ENCODE data around the gene SMPD2. TPM values are rescaled to one million over a fixed set of nuclear protein-coding genes. Genes with fewer than 3 reads are reported as not detected.

Gene SMPD2
- polyA plus RNA-seq, 1 experiment, result 4.5 TPM

GRCh38 chr6:109436041-109436440 lies 4.5 kb upstream of the SMPD2 start:
- CTCF ChIA-PET, result no interaction called here
- TF ChIP-seq, protein P1, sequence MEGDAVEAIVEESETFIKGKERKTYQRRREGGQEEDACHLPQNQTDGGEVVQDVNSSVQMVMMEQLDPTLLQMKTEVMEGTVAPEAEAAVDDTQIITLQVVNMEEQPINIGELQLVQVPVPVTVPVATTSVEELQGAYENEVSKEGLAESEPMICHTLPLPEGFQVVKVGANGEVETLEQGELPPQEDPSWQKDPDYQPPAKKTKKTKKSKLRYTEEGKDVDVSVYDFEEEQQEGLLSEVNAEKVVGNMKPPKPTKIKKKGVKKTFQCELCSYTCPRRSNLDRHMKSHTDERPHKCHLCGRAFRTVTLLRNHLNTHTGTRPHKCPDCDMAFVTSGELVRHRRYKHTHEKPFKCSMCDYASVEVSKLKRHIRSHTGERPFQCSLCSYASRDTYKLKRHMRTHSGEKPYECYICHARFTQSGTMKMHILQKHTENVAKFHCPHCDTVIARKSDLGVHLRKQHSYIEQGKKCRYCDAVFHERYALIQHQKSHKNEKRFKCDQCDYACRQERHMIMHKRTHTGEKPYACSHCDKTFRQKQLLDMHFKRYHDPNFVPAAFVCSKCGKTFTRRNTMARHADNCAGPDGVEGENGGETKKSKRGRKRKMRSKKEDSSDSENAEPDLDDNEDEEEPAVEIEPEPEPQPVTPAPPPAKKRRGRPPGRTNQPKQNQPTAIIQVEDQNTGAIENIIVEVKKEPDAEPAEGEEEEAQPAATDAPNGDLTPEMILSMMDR (IDR thresholded peaks at IDR 0.05; ENCODE audit: low read depth, low read length), result no peak
- POLR2A ChIA-PET, result no interaction called here
- Histone ChIP-seq H3K27ac (ENCODE audit: low read depth, low read length) (no peak overlapping the region), H3K9me3 (ENCODE audit: control insufficient read depth, insufficient read depth, low read length) (no peaks in the 10 kb centered on the region; the same call in 1 of the 2 replicates), H3K4me3 (ENCODE audit: low read depth, low read length) (no peak overlapping the region), H3K27me3 (ENCODE audit: control insufficient read depth, insufficient read depth, low read length) (peaks cover 5% of the 10 kb centered on the region)
- no peak for DNase-seq (ENCODE audit: low read depth, low spot score)

DNA sequence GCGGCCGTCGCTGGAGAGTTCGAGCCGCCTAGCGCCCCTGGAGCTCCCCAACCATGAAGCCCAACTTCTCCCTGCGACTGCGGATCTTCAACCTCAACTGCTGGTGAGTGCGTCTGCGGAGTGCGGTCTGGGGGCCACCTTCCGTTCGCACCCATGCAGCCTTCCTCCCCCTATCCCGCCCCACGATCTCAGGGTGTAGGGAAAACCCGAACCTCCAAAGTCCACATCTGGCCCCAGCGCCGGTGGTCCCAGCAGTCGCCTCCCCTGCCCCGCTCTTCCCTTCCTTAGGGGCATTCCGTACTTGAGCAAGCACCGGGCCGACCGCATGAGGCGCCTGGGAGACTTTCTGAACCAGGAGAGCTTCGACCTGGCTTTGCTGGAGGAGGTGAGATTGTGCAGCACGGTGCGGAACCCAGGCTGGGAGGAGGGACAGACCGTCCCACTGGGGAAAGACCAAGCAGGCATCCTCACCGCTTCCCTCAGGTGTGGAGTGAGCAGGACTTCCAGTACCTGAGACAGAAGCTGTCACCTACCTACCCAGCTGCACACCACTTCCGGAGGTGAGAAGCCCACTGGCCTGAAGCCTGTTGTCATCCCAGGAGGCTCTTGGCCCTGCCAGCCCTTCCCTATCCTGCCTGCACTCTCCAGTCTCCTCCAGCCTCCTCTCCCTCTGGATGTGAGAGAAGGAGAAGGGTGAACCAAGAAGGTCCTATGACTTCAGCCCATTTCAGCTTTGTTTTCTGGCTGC lies 719 bp downstream of the SMPD2 start:
- Histone ChIP-seq H3K27me3 (ENCODE audit: control insufficient read depth, insufficient read depth, low read length) (no peaks in the 10 kb centered on the region), H3K9me3 (ENCODE audit: control insufficient read depth, insufficient read depth, low read length) (no peaks in the 10 kb centered on the region; the same call in 1 of the 2 replicates), H3K27ac (ENCODE audit: low read depth, low read length) (peak overlapping the region; percentile 79), H3K4me3 (ENCODE audit: low read depth, low read length) (peak overlapping the region; percentile 83)
- TF ChIP-seq, protein P1 (IDR thresholded peaks at IDR 0.05; ENCODE audit: low read depth, low read length), result peak; percentile 16; the same call in 1 of the 2 replicates
- DNase-seq (ENCODE audit: low read depth, low spot score), result no peak
- ChIA-PET CTCF (interaction anchor here (0.6 to 1.8 kb wide), 9 partner anchors 11 to 334 kb away, joined by 3 to 6 read pairs (median 4); partner anchors contain the start of gene MICAL1), POLR2A (interaction anchor here (0.9 to 1.4 kb wide), 8 partner anchors 9 to 346 kb away, joined by 3 to 16 read pairs (median 4); partner anchors contain the start of genes CD164, CEP57L1, MICAL1 and SESN1)

GRCh38 chr6:109442393-109442924 lies 1.9 kb downstream of the SMPD2 start:
- ChIA-PET CTCF (interaction anchor here (1.6 kb wide), 1 partner anchor 255 kb away, joined by 5 read pairs; no protein-coding TSS in a partner anchor), POLR2A (interaction anchor here (0.7 to 1.2 kb wide), 3 partner anchors 12 to 348 kb away, joined by 3 to 4 read pairs (median 3); partner anchors contain the start of genes MICAL1 and SESN1)
- no peak overlapping the region for H3K27ac ChIP-seq (ENCODE audit: low read depth, low read length)
- H3K9me3 ChIP-seq (ENCODE audit: control insufficient read depth, insufficient read depth, low read length), result no peaks in the 10 kb centered on the region; the same call in 1 of the 2 replicates
- H3K27me3 ChIP-seq (ENCODE audit: control insufficient read depth, insufficient read depth, low read length), result no peaks in the 10 kb centered on the region
- TF ChIP-seq, protein P1 (IDR thresholded peaks at IDR 0.05; ENCODE audit: low read depth, low read length), result no peak
- no peak overlapping the region for H3K4me3 ChIP-seq (ENCODE audit: low read depth, low read length)
- DNase-seq (ENCODE audit: low read depth, low spot score), result no peak

GRCh38 chr6:109443425-109443950 lies 3.0 kb downstream of the SMPD2 start:
- H3K9me3 ChIP-seq (ENCODE audit: control insufficient read depth, insufficient read depth, low read length), result no peaks in the 10 kb centered on the region; the same call in 1 of the 2 replicates
- ChIA-PET POLR2A (interaction anchor here (1.1 to 1.2 kb wide), 2 partner anchors 11 to 13 kb away, joined by 3 to 4 read pairs; partner anchors contain the start of gene MICAL1), CTCF (no interaction called here)
- no peak overlapping the region for H3K4me3 ChIP-seq (ENCODE audit: low read depth, low read length)
- no peak for DNase-seq (ENCODE audit: low read depth, low spot score)
- H3K27ac ChIP-seq (ENCODE audit: low read depth, low read length), result no peak overlapping the region
- H3K27me3 ChIP-seq (ENCODE audit: control insufficient read depth, insufficient read depth, low read length), result no peaks in the 10 kb centered on the region
- TF ChIP-seq, protein P1 (IDR thresholded peaks at IDR 0.05; ENCODE audit: low read depth, low read length), result no peak
